VCaP (cell line): ENCODE results near the gene MYLIP.

Experiments used
- H3K27ac ChIP-seq: fragments of 450-650 bp; 2 replicates; pipeline ENCODE4 v1.5.1; 2017
- CTCF ChIP-seq: fragments of 450-650 bp; conservative IDR thresholded peaks from 2 replicates; pipeline ENCODE4 v1.5.1; 2017; ENCODE audit warnings: mild to moderate bottlenecking, moderate library complexity

The MYLIP gene

GRCh38 chr6:16163066-16163465, 34.2 kb downstream of the MYLIP start:
- H3K27ac ChIP-seq = no peak overlapping the region
- TF ChIP-seq CTCF = no peak

- no peak overlapping the region for H3K27ac ChIP-seq
- no peak for TF ChIP-seq CTCF
Observed at GRCh38 chr6:16163535-16164300, 34.8 kb downstream of the MYLIP start.

- no peak for TF ChIP-seq CTCF
- H3K27ac ChIP-seq = no peak overlapping the region
Observed at GRCh38 chr6:16165641-16166040, 36.8 kb downstream of the MYLIP start.

GRCh38 chr6:16166871-16167608, 38.2 kb downstream of the MYLIP start:
- no peak for TF ChIP-seq CTCF
- H3K27ac ChIP-seq = no peak overlapping the region

GRCh38 chr6:16168121-16168520, 39.2 kb downstream of the MYLIP start:
- no peak overlapping the region for H3K27ac ChIP-seq
- TF ChIP-seq CTCF = no peak

- H3K27ac ChIP-seq = no peak overlapping the region
- peak; percentile 15; the same call in 1 of the 2 replicates for TF ChIP-seq CTCF
Observed at GRCh38 chr6:16168858-16169257, 40.0 kb downstream of the MYLIP start.

- H3K27ac ChIP-seq = no peak overlapping the region
- no peak for TF ChIP-seq CTCF
Observed at GRCh38 chr6:16171400-16171799, 42.5 kb downstream of the MYLIP start.
